ENCODE measurements around the gene DDTL.
"Not testable (repeated sequence)": the region's sequence is repeated elsewhere in the genome, so short reads cannot be mapped to it uniquely, and the experiment has no call there.

The DDTL gene

DNA sequence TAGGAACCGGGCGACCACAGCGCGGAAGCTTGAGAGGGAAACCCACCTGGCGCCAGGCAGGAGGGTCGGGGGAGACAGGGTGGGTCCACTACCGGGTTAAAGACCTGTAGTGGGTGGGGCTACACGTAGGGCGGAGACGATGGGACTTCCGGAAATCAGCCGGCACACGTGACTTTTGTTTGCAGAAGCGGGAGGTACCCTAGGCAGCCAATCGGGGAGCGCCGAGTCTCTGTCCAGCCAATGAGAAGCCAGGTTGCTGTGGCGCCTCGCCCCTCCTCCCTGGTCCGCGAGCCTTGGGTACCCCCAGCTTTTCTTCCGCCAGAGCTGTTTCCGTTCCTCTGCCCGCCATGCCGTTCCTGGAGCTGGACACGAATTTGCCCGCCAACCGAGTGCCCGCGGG lies at the start of gene DDTL:
DDTL (plus strand) TSS at position 321 of the 400 bp plus-strand sequence; CDS start at position 348, 27 bp downstream.
- DNase-seq (ENCODE audit: low read depth): not testable (repeated sequence)

GRCh38 chr22:23920267-23920611 lies 46.4 kb upstream of the DDTL start:
- not testable (repeated sequence) for DNase-seq (ENCODE audit: low read depth)

DNA sequence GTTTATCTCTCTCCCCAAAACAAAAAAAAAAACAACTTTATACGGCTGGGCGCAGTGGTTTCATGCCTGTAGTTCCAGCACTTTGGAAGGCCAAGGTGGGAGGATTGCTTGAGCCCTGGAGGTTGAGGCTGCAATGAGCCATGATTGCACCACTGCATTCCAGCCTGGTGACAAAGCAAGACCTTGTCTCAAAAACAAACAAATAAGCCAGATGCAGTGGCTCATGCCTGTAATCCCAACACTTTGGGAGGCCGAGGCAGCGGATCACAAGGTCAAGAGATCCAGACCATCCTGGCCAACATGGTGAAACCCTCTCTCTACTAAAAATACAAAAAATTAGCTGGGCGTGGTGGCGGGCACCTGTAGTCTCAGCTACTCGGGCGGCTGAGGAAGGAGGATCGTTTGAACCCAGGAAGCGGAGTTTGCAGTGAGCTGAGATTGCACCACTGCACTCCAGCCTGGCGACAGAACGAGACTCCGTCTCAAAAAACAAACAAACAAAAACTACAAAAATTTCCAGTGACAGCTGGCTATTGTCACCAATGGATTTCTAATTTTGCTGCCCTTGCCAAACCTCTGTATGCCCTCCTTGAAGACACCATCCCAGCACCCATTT lies 45.0 kb upstream of the DDTL start:
- not testable (repeated sequence) for DNase-seq (ENCODE audit: low read depth)

DNA sequence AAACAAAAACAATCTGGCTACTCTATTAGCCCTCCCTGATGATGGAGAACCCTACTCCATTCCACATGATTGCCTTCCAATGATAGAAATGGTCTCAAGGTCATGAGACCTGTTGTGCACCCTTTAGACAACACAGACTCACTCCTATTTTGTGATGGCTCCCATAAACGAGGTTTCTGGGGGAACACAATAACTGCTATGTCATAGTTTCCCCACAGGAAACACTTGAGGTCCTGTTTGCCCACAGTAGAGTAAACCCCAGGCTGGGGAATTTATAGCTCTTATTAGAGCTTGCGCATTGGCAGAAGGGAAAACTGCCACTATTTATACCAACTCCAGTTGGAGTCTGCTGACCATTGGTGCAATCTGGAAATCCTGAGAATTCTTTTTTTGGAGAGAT lies 43.8 kb upstream of the DDTL start:
- DNase-seq (ENCODE audit: low read depth): no peak

DNA sequence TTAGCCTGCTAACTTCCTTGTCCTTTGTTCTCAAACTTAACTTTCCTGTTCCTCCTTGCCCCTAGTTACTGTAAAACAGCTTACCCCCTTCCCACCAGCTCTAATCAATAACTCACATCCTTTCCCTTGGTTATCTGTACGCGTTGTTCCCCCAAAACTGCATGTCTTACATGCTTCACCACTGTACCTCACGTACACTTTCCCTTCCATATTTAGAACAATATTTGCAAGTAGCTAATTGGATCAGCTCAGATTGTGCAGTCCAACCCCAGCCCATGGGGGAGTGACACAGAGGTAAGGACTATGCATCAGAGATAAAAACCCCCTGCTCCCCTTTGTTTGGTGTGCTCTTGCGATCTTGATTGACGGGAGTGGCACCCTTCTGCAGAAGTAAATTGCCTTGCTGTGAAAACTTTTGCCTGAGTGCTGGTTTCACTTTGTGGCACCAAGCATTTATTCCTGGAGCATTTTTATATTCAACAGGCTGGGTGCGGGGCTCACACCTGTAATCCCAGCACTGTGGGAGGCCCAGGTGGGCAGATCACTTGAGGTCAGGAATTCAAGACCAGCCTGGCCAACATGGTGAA lies 41.6 kb upstream of the DDTL start:
- DNase-seq (ENCODE audit: low read depth): no peak

DNA sequence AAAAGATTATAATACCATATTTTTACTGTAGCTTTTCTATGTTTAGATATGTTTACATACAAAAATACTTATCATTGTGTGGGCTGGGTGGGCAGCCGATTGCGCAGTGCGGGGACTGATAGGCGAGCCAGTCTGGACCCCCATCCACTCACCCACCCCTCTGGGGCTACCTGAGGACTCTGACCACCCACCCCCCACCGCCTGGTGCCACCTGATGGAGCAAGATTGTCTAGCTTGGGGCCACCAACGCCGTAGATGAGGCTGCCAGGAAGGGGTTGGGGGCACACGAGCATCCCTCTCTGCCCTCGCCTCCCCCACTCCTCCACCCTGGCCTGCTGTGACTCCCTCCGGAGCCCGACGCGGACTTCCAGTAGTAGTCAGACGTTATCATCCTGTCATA lies 40.1 kb upstream of the DDTL start:
- no peak for DNase-seq (ENCODE audit: low read depth)

GRCh38 chr22:23938328-23939016 lies 28.2 kb upstream of the DDTL start:
- no peak for DNase-seq (ENCODE audit: low read depth)

GRCh38 chr22:23939017-23939357 lies 27.7 kb upstream of the DDTL start:
- DNase-seq (ENCODE audit: low read depth): no peak

DNA sequence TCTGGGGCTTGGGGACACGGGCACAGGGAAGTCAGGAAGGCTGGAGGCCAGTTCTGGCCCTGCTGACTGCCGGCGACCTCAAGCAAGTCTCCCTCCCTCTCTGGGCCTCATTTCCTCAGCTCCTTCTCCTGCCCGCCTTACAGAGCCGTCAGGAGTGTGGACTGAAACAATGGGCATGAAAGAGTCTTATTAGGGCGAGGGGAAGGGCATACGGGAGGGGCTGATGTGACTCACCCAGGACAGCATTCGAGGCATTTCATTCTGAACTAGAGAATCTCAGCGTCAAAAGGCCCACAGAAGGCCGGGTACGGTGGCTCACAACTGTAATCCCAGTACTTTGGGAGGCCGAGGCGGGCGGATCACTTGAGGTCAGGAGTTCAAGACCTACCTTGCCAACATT lies 26.5 kb upstream of the DDTL start:
- not testable (repeated sequence) for DNase-seq (ENCODE audit: low read depth)

- DNase-seq (ENCODE audit: low read depth): not testable (repeated sequence)
These were observed 19.3 kb upstream of the DDTL start for GRCh38 chr22:23947391-23947790.

GRCh38 chr22:23949764-23950163 lies 16.9 kb upstream of the DDTL start:
- not testable (repeated sequence) for DNase-seq (ENCODE audit: low read depth)

GRCh38 chr22:23951383-23951782 lies 15.3 kb upstream of the DDTL start:
- not testable (repeated sequence) for DNase-seq (ENCODE audit: low read depth)

GRCh38 chr22:23952794-23953405 lies 13.8 kb upstream of the DDTL start:
- DNase-seq (ENCODE audit: low read depth): not testable (repeated sequence)

GRCh38 chr22:23953485-23953884 lies 13.2 kb upstream of the DDTL start:
- DNase-seq (ENCODE audit: low read depth): not testable (repeated sequence)

GRCh38 chr22:23954193-23954990 lies 12.3 kb upstream of the DDTL start:
- DNase-seq (ENCODE audit: low read depth): not testable (repeated sequence)

GRCh38 chr22:23954991-23955305 lies 11.7 kb upstream of the DDTL start:
- not testable (repeated sequence) for DNase-seq (ENCODE audit: low read depth)

DNA sequence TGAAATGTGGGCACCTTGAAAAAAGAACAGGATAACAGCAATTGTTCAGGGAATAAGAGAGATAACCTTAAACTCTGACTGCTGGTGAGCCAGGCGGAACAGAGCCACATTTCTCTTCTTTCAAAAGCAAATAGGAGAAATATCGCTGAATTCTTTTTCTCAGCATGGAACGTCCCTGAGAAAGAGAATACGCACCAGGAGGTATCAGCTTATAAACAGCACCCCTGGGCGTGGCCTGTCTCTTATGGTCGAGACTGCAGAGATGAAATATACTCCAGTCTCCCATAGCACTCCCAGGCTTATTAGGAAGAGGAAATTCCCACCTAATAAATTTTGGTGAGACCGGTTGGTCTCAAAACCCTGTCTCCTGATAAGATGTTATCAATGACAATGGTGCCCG lies 10.8 kb upstream of the DDTL start:
- not testable (repeated sequence) for DNase-seq (ENCODE audit: low read depth)

GRCh38 chr22:23956301-23956900 lies 10.3 kb upstream of the DDTL start:
- peak; percentile 74 for DNase-seq (ENCODE audit: low read depth)

GRCh38 chr22:23961084-23961771 lies 5.5 kb upstream of the DDTL start, which contains the start of gene GSTT2B:
TSS of gene GSTT2B (minus strand) at chr22:23961195. CDS start at chr22:23961131, 64 bp downstream.
- not testable (repeated sequence) for DNase-seq (ENCODE audit: low read depth)

DNA sequence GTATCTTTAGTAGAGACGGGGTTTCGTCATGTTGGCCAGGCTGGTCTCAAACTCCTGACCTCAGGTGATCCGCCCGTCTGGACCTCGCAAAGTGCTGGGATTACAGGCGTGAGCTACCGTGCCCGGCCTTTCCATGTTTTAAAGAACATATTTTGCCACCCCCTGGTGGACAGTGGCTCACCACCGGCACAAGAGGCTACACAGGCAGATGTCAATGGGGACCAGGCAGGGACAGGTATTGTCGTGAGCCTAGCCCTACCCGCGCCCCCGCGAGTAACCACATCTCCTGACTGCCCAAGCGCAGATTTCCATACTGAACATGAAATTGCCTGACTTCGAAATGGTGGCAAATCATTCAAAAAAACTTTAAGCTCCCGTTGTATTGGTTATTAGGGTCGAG lies 594 bp upstream of the DDTL start:
- DNase-seq (ENCODE audit: low read depth): not testable (repeated sequence)

- no peak for DNase-seq (ENCODE audit: low read depth)
These were observed 2.4 kb downstream of the DDTL start for GRCh38 chr22:23969071-23969470.
